AML-193 (cell line): ENCODE results near the gene GNPTAB.
"Not testable (repeated sequence)": the region's sequence is repeated elsewhere in the genome, so short reads cannot be mapped to it uniquely, and the experiment has no call there.

ENCODE experiments used
- DNase-seq, 2 experiments: peaks; one replicate each; lab custom pipeline; 2025; lab: John Stamatoyannopoulos, UW

The GNPTAB gene

DNA sequence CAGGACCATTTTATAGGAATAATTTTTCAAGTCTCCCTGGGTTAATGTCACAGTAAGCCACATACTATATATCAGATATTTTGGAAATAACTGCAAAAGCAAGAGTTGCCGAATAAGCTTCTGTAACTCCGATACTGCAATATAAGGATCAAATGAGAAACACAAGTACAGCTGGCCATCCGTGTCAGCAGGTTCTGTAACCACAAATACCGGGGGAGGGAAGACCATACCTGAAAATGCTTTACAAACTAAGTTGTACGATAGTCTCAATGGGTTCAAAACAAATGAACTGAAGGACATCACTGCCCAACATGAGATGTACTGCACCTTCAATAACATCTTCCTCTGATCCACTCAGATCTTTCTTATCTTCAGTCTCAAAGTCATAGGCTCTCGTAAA is 93.3 kb downstream of the GNPTAB start:
- no peak for DNase-seq

- DNase-seq: not testable (repeated sequence)
Measured at GRCh38 chr12:101734482-101734881, 96.3 kb downstream of the GNPTAB start.

DNA sequence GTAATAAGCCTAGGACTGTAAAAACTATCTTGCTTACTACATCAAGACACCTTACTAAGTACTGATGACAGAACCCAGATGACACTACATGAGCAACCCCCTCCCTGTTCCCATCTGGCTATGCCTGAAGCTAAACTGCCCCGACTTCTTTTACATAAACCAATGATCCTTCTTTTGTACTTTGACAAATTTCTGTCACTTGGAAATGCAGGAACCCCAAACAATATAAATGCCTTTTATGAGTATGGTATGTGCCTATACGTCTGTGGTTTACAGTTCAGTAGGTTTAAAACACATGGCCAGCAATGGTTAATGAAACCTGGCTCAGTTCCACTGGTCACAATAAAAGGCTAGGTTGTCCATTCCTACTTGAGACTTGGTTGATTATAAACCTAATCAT is 97.6 kb downstream of the GNPTAB start:
- no peak for DNase-seq

DNA sequence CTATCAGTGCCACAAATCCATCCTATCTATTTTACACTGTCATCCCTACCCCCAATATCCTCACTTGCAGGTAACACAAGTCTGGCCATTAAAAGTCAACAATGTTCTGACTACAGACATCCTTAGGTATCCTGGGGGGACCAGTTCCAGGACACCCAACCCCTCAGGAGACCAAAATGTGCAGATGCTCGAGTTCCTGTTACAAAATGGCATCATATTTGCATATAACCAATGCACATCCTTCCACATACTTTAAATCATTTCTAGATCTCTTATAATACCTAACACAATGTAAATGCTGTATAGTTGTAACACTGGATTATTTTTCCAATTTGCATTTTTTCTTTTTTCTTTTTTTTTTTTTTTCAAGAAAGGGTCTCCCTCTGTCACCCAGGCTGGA is 98.4 kb downstream of the GNPTAB start:
- no peak for DNase-seq

GRCh38 chr12:101729842-101730241 is 100.9 kb downstream of the GNPTAB start:
- DNase-seq: no peak

DNA sequence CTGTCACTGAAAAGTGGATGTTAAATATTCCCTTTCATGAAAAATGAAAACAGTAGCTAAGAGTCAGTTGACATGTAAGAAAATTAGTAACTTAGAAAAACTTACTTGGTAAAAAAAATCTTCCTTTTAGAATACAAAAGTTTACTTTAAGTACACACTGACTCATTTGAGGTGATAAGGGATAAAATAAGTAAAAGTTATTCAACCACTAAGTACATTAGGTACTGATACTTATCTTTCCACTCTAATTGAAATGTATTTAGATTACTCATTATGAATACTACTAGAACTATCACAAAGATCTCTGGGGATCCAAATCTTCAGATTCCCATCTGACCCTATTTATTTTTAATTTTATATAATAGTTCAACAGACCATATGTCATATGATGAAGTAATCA is 103.7 kb downstream of the GNPTAB start:
- DNase-seq: no peak

DNA sequence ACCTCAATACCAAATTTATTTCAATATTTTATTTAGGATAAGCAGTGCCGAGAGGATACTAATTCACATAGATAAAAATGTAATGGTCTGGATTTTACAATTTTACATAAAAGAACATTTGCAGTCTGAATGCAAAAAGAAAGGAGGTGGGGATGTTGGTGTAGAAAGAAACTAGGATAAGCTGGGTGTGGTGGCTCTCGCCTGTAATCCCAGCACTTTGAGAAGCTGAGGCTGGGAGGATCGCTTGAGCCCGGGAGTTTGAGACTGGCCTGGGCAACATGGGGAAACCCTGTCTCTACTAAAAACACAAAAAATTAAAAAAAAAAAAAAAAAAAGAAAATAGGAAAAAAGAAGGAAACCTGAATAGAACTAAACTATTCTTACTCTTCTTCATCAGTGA is 108.4 kb downstream of the GNPTAB start:
- DNase-seq: no peak

- no peak for DNase-seq
Measured at GRCh38 chr12:101720118-101720517, 110.6 kb downstream of the GNPTAB start.

DNA sequence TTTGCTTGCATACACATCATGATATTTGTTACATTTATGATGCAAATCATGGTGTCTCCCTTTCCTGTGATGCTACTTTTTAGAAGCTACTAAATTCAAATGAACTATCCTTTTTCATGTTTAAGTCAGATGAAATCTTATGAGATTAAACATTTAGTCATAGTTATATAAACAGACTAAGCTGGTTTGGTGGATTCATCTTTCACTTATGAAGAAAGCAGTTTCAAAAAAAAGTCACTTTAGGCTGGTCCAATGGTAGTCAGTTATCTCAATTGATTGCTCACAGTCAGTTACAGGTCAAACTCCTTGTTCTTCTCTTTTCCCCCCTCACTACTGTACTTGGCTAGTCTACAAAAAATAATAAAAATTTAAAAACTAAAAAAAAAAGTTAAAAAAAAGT is 111.2 kb downstream of the GNPTAB start:
- no peak for DNase-seq

GRCh38 chr12:101714877-101715444 is 115.8 kb downstream of the GNPTAB start:
- DNase-seq: peak; percentile 8 to 24

DNA sequence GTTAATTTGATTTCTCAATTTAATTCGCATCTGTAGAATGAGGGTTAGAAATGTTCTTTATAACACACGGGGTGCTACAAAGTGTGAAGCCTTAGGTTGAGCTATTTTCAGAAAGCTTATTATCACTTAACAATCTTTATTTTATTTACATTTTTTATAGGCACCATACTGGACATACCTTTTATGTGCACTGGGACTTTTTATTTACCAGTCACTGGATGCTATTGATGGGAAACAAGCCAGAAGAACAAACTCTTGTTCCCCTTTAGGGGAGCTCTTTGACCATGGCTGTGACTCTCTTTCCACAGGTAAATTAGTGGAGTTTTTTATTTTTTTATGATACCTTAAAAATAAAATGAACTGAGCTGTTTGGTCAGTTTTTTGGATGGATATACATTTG is 116.8 kb downstream of the GNPTAB start:
- no peak for DNase-seq

GRCh38 chr12:101713059-101713682 is 117.6 kb downstream of the GNPTAB start:
- DNase-seq: no peak

- DNase-seq: no peak
Measured at GRCh38 chr12:101710288-101710687, 120.5 kb downstream of the GNPTAB start.

DNA sequence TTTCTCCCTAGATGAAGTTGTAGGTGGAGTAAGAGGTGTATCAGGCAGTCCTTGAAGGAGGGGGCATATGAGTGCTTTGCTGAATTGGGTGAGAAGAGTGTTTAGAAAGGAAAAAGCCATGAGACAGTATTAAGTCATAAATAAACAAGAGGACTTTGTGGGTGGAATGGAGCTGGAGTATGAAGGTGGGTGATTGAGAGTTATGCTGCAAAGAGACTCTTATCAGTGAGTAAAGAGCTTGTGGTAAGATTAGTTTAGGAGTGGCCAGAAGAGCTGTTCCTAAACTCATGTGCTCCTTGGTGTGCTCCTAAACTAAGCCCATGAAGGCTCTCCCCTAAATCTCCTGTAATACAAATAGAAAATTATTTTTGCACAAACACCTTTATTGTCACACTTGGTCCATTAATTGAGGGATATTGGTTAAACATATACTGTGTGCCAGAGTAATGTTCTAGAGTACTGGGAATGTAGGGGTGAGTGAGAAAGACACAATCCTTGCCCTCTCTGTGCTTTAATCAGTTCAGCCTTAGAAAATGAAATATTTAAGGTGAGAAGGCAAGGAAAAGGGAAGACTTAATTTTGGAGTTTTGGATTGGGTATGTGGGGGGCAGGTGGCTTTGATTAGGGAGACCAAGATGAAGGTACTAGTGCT is 123.5 kb downstream of the GNPTAB start:
- no peak for DNase-seq

- DNase-seq: no peak
Measured at GRCh38 chr12:101706403-101706802, 124.4 kb downstream of the GNPTAB start.

DNA sequence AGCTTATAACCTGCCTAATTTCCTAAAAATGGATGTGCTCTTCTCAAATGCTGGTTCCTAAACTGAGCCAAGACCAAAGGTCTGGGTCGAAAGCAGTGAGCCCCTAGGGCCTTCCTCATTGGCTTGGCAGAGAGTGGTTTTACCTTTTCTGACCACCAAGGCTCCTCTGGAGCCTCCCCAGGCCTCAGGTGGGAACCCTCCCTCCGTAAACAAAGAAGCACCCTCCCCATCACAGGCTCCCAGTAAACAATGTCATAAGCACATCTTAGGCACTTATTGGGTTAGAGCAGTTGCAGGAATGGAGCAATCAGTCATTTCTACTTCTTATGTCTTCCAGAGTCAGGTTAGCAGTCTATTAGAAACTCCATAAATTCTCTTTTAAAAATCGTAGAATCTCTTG is 127.3 kb downstream of the GNPTAB start:
- no peak for DNase-seq

DNA sequence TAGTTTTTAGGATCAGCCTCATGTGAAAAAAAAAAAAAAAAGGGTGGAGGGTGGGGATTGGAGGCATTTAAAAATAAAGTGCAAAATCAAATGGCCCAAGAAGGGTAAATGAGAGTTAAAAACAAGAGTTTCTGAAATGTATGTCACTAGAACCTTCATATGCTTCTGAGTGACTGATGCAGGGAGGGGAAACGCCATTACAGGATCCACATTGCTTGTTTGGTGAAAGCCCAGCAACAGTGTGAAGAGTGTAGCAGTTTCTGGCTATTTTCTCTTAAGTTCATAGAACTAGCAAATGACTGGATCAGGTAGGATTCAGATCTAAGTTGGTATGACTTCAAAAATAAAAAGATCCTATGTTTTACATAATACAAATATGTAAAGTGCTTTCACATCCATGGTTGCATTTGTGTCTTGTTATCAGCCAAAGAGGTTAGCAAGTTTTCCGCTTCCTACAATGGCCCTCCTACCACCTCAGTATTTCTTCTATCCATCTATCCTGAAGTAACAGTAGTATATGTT is 130.4 kb downstream of the GNPTAB start:
- peak in 1 of 2 experiments; percentile 9 for DNase-seq

DNA sequence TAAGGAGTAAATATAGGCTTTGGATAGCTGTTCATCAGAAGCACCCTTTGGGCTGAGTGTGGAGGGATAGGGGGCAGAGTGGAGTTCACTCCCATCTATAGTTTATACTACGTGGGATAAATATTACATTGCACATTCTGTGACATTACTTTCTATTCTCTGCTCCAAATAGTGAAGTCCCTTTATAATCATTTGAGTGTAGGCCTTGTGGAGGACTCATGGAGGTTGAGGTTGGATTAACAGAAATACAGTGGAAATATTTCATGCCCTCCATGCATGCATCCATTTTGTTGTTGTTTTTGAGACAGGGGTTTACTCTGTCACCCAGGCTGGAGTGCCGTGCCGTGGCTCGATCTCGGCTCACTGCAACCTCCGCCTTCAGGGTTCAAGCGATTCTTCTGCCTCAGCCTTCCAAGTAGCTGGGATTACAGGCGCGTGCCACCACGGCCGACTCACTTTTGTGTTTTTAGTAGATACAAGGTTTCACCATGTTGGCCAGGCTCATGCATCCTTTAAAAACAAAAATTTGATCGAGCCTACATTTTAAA is 131.9 kb downstream of the GNPTAB start:
- peak in 1 of 2 experiments; percentile 51 for DNase-seq

DNA sequence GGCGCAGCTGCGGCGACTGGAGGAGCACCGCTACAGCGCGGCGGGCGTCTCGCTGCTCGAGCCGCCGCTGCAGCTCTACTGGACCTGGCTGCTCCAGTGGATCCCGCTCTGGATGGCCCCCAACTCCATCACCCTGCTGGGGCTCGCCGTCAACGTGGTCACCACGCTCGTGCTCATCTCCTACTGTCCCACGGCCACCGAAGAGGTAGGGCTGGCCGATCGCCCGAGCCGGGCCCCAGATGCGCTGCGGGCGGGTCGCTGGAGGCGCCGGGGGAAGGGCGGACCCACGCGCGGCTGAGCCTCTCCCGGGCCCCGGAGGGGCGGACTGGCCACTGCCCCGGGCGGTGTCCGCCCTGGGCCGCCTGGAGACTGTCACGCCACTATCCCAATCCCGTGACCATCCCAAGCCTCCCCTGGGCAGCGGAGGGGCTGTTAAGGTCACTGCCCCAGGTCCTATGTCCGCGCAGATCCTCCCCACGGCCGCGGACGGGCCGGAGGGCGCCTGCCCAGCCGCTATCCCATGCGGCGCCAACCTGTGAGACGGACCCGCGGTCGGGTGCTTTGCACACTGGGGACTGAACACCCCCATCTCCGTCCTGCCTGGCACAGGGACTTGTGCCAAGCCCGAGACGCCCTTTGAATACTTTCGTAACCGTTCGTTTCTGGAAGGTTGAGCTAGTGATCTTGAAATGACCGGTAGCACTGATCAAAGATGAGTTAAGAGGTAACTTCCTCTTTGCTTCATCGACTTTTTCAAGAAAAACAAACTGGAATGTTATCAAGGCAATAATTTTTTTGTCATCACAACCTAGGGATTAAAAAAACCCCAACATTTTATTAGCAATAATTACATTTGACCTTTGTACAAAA is 132.6 kb downstream of the GNPTAB start:
- peak; percentile 67 to 76 for DNase-seq

DNA sequence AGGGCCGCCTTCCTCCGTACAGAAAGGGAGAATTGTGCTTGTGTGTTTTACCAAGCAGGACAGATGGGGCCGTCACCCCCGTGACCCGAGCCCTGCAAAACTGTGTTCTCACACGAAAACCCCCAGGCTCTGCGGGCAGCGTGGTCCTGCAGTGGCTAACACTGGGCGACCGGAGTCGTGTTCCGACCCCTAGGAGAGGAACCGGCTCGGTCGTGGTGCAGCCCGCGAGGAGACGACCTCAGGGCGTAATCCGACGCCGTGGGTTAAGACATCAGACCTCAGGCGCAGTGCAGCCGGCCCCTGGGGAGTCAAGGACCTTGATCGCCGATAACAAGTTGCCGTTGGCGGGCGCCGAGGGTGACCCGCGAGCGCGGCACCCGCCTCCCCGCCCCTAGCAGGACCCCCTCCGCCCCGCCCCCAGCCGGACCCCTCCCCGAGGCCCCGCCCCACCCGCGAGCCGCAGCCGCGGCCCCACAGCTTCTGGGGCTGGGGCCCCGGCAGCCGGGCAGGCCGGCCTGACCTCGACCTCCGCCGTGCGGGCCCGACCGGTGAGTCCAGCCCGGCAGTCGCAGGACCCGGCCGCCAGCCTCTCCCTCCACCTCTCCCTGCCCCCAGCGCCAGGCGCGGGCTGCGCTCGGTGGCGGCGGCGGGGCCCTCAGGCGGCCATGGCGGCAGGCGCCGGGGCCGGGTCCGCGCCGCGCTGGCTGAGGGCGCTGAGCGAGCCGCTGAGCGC is 133.4 kb downstream of the GNPTAB start, which contains the start of gene CHPT1:
TSS of gene CHPT1 (plus strand) at position 444 of the 733 bp plus-strand sequence. CDS start at position 666, 222 bp downstream.
- peak; percentile 39 to 42 for DNase-seq
